Measurements from ENCODE around the gene NXT1. TPM values are rescaled to one million over a fixed set of nuclear protein-coding genes. Genes with fewer than 3 reads are reported as not detected.

The NXT1 gene
- total RNA-seq, 2 donors from 2014 or later, result 39.2 to 59.8 TPM

DNA sequence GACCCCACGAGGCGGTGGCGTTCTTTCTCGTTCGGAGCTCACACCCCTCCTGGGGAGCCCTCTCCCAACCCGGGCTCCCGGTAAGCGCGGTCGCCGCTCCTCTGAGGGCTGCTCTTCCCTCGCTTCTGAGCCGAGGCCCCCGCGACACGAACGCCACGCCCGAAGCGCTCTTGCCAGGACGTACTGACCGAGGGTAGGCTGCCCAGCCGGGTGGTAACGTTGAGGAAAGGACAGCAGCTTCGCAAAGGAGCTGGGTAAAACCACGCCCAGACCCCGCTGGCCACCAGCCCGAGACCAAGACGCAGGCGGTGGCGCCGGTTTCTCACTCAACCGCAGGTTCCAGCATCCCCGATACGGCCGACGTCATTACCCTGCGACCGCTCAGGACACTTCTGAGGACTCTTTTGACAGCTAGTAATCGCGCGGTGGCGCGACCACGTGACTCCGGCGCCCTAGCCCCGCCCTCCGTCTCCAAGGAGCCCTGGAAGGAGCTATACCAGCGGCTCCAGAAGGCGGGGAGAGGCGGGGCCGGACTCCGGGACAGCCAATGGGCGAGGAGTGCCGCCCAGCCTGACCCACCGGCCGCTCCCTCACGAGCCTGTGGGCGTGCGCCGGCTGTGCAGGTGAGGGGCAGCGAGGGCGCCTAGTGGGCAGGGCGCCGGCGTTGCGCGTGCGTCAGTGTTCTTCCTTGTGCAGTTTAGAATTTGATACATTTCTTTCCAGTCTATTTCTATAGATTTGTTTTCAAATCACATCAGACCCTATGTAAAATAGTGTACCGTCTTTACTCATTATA lies 7.4 kb downstream of the NXT1 start:
- H3K36me3 ChIP-seq, result no peaks in the 10 kb centered on the region
- peak; percentile 100 for DNase-seq (ENCODE audit: low spot score)
- H3K4me3 ChIP-seq, result peak overlapping the region; percentile 50 to 60
- H3K27me3 ChIP-seq (replicated peaks; ENCODE audit: insufficient read depth), result no peaks in the 10 kb centered on the region
- peaks cover 2% of the 10 kb centered on the region for H3K4me1 ChIP-seq (replicated peaks)
- H3K27ac ChIP-seq, result peak overlapping the region; percentile 86 to 95
- no peaks in the 10 kb centered on the region for H3K9me3 ChIP-seq
- under 1% methylated on average over 64 of the region's 71 CpGs for WGBS
- intact Hi-C loops (cut with DNase I), result loop anchor here (10.0 kb wide), 1 partner anchor 1697 kb away; the partner anchor contains the start of gene ACSS1
- TF ChIP-seq POLR2A (IDR thresholded peaks at IDR 0.05), result peak; percentile 68
- TF ChIP-seq, protein P1, sequence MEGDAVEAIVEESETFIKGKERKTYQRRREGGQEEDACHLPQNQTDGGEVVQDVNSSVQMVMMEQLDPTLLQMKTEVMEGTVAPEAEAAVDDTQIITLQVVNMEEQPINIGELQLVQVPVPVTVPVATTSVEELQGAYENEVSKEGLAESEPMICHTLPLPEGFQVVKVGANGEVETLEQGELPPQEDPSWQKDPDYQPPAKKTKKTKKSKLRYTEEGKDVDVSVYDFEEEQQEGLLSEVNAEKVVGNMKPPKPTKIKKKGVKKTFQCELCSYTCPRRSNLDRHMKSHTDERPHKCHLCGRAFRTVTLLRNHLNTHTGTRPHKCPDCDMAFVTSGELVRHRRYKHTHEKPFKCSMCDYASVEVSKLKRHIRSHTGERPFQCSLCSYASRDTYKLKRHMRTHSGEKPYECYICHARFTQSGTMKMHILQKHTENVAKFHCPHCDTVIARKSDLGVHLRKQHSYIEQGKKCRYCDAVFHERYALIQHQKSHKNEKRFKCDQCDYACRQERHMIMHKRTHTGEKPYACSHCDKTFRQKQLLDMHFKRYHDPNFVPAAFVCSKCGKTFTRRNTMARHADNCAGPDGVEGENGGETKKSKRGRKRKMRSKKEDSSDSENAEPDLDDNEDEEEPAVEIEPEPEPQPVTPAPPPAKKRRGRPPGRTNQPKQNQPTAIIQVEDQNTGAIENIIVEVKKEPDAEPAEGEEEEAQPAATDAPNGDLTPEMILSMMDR (IDR thresholded peaks at IDR 0.05), result peak in 2 of 4 experiments; percentile 37 to 44
- TF ChIP-seq POLR2AphosphoS5 (IDR thresholded peaks at IDR 0.05), result peak; percentile 99

- Histone ChIP-seq H3K27ac (peak overlapping the region; percentile 86 to 95), H3K4me3 (peak overlapping the region; percentile 50 to 60), H3K27me3 (replicated peaks; ENCODE audit: insufficient read depth) (no peaks in the 10 kb centered on the region), H3K4me1 (replicated peaks) (peaks cover 8% of the 10 kb centered on the region), H3K9me3 (no peaks in the 10 kb centered on the region), H3K36me3 (no peaks in the 10 kb centered on the region)
- intact Hi-C loops (cut with DNase I), result loop anchor here (10.0 kb wide), 1 partner anchor 1696 kb away; the partner anchor contains the start of gene ACSS1
- 13% methylated on average over 6 of the region's 6 CpGs for WGBS
- no peak for DNase-seq (ENCODE audit: low spot score)
- TF ChIP-seq, protein P1 (IDR thresholded peaks at IDR 0.05), result no peak
- TF ChIP-seq POLR2AphosphoS5 (IDR thresholded peaks at IDR 0.05), result no peak
- no peak for TF ChIP-seq POLR2A (IDR thresholded peaks at IDR 0.05)
Measured at GRCh38 chr20:23358563-23358906, 7.9 kb downstream of the NXT1 start.

DNA sequence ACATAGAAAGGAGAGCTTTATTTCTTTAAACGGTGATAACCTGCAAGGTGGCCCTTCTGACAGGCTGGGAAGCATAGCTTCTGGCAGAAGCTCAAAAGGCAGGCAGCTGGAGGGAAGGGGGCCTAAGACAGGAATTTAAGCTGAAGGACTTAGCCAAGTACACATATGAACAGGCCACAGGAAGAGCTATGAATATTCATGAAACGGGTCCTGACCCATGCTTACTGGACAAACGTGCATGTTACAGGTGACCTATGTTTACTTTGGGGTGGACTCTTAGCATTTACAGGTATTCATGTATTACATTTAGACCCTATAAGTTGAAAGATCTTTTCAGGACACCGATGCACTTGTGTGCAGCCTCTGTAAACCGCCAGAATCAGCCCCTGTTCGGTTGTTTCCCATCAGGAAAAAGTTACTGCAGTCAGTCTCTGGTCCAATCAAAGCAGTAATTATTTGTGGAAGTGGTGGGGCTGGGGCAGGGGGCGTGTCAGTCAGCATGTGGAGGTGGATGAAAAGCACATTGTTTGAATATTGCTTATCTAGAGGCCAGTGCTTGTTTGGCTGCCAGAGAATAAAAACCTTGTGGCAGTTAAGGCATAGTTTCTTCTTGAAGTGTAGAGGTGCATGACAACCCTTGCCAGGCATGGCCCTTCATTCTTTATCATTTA lies 8.5 kb downstream of the NXT1 start:
- 38% methylated on average over 7 of the region's 7 CpGs for WGBS
- Histone ChIP-seq H3K9me3 (no peaks in the 10 kb centered on the region), H3K36me3 (no peaks in the 10 kb centered on the region), H3K4me3 (peak overlapping the region; percentile 50 to 60), H3K4me1 (replicated peaks) (peaks cover 8% of the 10 kb centered on the region), H3K27me3 (replicated peaks; ENCODE audit: insufficient read depth) (no peaks in the 10 kb centered on the region), H3K27ac (peak overlapping the region; percentile 86 to 95)
- intact Hi-C loops (cut with DNase I), result loop anchor here (10.0 kb wide), 1 partner anchor 1696 kb away; the partner anchor contains the start of gene ACSS1
- DNase-seq (ENCODE audit: low spot score), result no peak
- no peak for TF ChIP-seq POLR2AphosphoS5 (IDR thresholded peaks at IDR 0.05)
- no peak for TF ChIP-seq POLR2A (IDR thresholded peaks at IDR 0.05)
- TF ChIP-seq, protein P1 (IDR thresholded peaks at IDR 0.05), result no peak

DNA sequence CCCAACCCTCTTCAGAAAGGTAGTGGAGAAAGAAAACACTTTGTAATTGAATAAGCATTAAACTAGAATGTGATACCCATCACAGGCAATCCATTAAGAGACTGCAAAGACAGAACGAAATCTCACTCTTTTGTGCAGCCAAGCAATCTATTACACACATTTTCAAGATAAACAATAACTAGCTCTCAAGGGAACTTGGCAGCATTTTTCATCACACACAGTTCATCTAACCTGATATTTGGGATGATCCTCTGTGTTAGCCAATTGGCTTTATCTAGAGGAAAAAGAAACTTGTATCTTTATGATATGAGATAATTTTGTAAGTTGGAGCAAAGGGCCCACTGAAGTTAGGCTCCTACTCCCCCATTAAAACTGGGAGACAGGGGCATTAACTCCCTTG lies 9.9 kb downstream of the NXT1 start:
- 47% methylated on average over 1 of the region's 1 CpG for WGBS
- H3K27ac ChIP-seq, result peak overlapping the region; percentile 97 to 98
- H3K27me3 ChIP-seq (replicated peaks; ENCODE audit: insufficient read depth), result no peaks in the 10 kb centered on the region
- TF ChIP-seq, protein P1 (IDR thresholded peaks at IDR 0.05), result no peak
- no peak for DNase-seq (ENCODE audit: low spot score)
- H3K9me3 ChIP-seq, result no peaks in the 10 kb centered on the region
- intact Hi-C loops (cut with DNase I), result loop anchor here (5.0 to 10.0 kb wide), 4 partner anchors 62 to 1634 kb away; partner anchors contain the start of genes APMAP, CST9 and NAPB
- no peaks in the 10 kb centered on the region for H3K36me3 ChIP-seq
- H3K4me1 ChIP-seq (replicated peaks), result peaks cover 8% of the 10 kb centered on the region
- no peak overlapping the region for H3K4me3 ChIP-seq
